ENCODE data around the gene CRY1. TPM values are rescaled to one million over a fixed set of nuclear protein-coding genes. Genes with fewer than 3 reads are reported as not detected.
"Not testable (repeated sequence)": the region's sequence is repeated elsewhere in the genome, so short reads cannot be mapped to it uniquely, and the experiment has no call there.

Gene CRY1
- polyA plus RNA-seq, 1 donor from 2014 or later, result 33.4 TPM

DNA sequence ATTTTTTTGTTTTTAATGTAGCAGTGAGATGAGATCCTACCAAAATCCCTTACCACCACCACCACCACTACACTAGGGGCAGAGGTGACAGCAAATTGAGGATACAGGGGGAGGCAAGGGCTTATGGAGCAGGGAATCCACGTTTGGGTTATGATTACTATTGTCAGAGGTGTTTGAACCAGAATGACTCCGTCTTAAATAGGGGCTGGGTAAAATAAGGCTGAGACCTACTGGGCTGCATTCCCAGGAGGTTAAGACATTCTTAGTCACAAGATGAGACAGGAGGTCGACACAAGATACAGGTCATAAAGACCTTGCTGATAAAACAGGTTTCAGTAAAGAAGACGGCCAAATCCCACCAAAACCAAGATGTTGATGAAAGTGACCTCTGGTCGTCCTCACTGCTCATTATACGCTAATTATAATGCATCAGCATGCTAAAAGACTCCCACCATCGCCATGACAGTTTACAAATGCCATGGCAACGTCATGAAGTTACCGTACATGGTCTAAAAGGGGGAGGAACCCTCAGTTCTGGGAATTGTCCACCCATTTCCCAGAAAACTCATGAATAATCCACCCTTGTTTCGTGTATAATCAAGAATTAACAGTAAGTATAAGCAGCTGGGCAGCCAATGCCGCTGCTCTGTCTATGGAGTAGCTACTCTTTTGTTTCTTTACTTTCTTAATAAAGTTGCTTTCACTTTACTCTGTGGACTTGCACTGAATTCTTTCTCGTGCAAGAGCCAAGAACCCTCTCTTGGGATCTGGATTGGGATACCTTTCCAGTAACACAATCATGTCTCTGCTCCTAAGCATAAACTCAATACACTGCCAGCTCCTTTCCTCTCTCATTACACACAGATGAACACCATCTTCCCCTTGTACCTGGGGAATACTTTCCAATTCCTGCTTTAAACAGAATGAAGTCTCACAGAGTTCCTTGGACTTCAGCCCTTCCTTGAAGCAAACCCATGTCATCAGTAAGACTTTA is 16.7 kb upstream of the CRY1 start:
- Histone ChIP-seq H3K9me2 (ENCODE audit: insufficient read depth, low read length) (no peaks in the 10 kb centered on the region), H4K20me1 (ENCODE audit: insufficient read depth) (no peaks in the 10 kb centered on the region), H3K4me2 (ENCODE audit: low read length) (no peak overlapping the region), H3K27ac (ENCODE audit: low read length) (no peak overlapping the region), H3K79me2 (replicated peaks; ENCODE audit: insufficient read depth, low read length) (no peaks in the 10 kb centered on the region), H3K9ac (ENCODE audit: low read length) (no peak overlapping the region), H3F3A (ENCODE audit: insufficient read depth, low read length, poor library complexity, severe bottlenecking) (no peaks in the 10 kb centered on the region), H3K36me3 (ENCODE audit: insufficient read depth, low read length) (no peaks in the 10 kb centered on the region), H3K9me3 (ENCODE audit: low read length) (no peaks in the 10 kb centered on the region), H3K27me3 (ENCODE audit: insufficient read depth, low read depth, low read length) (no peaks in the 10 kb centered on the region), H3K4me3 (ENCODE audit: low read length) (no peak overlapping the region), H2AFZ (ENCODE audit: low read depth, low read length) (no peak overlapping the region)
- TF ChIP-seq EZH2 (IDR thresholded peaks at IDR 0.05; ENCODE audit: borderline replicate concordance, insufficient read depth, low read length, poor library complexity, severe bottlenecking) (no peak), MXI1 (conservative IDR thresholded peaks at IDR 0.05; ENCODE audit: poor library complexity, severe bottlenecking) (no peak)
- TF ChIP-seq, protein P1, sequence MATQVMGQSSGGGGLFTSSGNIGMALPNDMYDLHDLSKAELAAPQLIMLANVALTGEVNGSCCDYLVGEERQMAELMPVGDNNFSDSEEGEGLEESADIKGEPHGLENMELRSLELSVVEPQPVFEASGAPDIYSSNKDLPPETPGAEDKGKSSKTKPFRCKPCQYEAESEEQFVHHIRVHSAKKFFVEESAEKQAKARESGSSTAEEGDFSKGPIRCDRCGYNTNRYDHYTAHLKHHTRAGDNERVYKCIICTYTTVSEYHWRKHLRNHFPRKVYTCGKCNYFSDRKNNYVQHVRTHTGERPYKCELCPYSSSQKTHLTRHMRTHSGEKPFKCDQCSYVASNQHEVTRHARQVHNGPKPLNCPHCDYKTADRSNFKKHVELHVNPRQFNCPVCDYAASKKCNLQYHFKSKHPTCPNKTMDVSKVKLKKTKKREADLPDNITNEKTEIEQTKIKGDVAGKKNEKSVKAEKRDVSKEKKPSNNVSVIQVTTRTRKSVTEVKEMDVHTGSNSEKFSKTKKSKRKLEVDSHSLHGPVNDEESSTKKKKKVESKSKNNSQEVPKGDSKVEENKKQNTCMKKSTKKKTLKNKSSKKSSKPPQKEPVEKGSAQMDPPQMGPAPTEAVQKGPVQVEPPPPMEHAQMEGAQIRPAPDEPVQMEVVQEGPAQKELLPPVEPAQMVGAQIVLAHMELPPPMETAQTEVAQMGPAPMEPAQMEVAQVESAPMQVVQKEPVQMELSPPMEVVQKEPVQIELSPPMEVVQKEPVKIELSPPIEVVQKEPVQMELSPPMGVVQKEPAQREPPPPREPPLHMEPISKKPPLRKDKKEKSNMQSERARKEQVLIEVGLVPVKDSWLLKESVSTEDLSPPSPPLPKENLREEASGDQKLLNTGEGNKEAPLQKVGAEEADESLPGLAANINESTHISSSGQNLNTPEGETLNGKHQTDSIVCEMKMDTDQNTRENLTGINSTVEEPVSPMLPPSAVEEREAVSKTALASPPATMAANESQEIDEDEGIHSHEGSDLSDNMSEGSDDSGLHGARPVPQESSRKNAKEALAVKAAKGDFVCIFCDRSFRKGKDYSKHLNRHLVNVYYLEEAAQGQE (IDR thresholded peaks at IDR 0.05; ENCODE audit: borderline replicate concordance), result no peak
- TF ChIP-seq, protein P2, sequence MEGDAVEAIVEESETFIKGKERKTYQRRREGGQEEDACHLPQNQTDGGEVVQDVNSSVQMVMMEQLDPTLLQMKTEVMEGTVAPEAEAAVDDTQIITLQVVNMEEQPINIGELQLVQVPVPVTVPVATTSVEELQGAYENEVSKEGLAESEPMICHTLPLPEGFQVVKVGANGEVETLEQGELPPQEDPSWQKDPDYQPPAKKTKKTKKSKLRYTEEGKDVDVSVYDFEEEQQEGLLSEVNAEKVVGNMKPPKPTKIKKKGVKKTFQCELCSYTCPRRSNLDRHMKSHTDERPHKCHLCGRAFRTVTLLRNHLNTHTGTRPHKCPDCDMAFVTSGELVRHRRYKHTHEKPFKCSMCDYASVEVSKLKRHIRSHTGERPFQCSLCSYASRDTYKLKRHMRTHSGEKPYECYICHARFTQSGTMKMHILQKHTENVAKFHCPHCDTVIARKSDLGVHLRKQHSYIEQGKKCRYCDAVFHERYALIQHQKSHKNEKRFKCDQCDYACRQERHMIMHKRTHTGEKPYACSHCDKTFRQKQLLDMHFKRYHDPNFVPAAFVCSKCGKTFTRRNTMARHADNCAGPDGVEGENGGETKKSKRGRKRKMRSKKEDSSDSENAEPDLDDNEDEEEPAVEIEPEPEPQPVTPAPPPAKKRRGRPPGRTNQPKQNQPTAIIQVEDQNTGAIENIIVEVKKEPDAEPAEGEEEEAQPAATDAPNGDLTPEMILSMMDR (IDR thresholded peaks at IDR 0.05; ENCODE audit: poor library complexity, severe bottlenecking), result no peak

DNA sequence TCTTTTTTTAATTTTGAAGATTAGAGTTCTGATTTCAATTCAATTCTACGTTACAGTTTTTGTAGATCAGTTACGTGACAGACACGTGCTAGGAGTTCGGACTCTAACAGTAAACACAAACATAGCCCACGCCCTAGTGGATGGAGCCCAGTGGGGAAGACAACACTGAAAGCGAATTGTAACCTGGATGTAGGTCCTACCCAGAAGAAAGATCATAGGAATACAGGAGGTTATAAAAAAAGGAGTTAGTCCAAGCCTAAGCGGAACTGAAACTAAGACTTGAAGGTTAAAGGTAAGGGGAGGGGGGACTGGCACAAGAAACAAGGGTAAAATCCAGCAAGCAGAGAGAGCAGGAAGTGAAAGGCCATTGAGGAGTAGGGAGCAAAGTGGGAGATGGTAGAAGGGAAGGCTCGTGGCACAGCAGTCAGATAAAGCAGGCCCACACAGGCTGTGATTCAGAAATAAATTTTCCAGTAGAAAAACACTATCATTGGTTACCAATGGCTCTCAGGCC is 15.7 kb upstream of the CRY1 start:
- H3K9ac ChIP-seq (ENCODE audit: low read length), result no peak overlapping the region
- no peaks in the 10 kb centered on the region for H3K9me2 ChIP-seq (ENCODE audit: insufficient read depth, low read length)
- no peaks in the 10 kb centered on the region for H4K20me1 ChIP-seq (ENCODE audit: insufficient read depth)
- no peak overlapping the region for H2AFZ ChIP-seq (ENCODE audit: low read depth, low read length)
- H3K27ac ChIP-seq (ENCODE audit: low read length), result no peak overlapping the region
- H3K27me3 ChIP-seq (ENCODE audit: insufficient read depth, low read depth, low read length), result no peaks in the 10 kb centered on the region
- TF ChIP-seq, protein P1 (IDR thresholded peaks at IDR 0.05; ENCODE audit: borderline replicate concordance), result no peak
- no peak for TF ChIP-seq SMC3 (conservative IDR thresholded peaks at IDR 0.05; ENCODE audit: poor library complexity)
- no peak for TF ChIP-seq MXI1 (conservative IDR thresholded peaks at IDR 0.05; ENCODE audit: poor library complexity, severe bottlenecking)
- no peak for TF ChIP-seq RAD21 (conservative IDR thresholded peaks at IDR 0.05)
- no peak for TF ChIP-seq POLR2AphosphoS5 (IDR thresholded peaks at IDR 0.05)
- TF ChIP-seq, protein P2 (IDR thresholded peaks at IDR 0.05; ENCODE audit: poor library complexity, severe bottlenecking), result no peak
- TF ChIP-seq EP300 (conservative IDR thresholded peaks at IDR 0.05; ENCODE audit: poor library complexity, severe bottlenecking), result no peak
- TF ChIP-seq EZH2 (IDR thresholded peaks at IDR 0.05; ENCODE audit: borderline replicate concordance, insufficient read depth, low read length, poor library complexity, severe bottlenecking), result no peak
- no peak for TF ChIP-seq TAF1 (IDR thresholded peaks at IDR 0.05; ENCODE audit: low read depth)
- no peaks in the 10 kb centered on the region for H3K9me3 ChIP-seq (ENCODE audit: low read length)
- H3K4me2 ChIP-seq (ENCODE audit: low read length), result no peak overlapping the region
- no peak overlapping the region for H3K4me3 ChIP-seq (ENCODE audit: low read length)
- no peaks in the 10 kb centered on the region for H3K36me3 ChIP-seq (ENCODE audit: insufficient read depth, low read length)
- H3F3A ChIP-seq (ENCODE audit: insufficient read depth, low read length, poor library complexity, severe bottlenecking), result no peaks in the 10 kb centered on the region
- H3K79me2 ChIP-seq (replicated peaks; ENCODE audit: insufficient read depth, low read length), result no peaks in the 10 kb centered on the region

DNA sequence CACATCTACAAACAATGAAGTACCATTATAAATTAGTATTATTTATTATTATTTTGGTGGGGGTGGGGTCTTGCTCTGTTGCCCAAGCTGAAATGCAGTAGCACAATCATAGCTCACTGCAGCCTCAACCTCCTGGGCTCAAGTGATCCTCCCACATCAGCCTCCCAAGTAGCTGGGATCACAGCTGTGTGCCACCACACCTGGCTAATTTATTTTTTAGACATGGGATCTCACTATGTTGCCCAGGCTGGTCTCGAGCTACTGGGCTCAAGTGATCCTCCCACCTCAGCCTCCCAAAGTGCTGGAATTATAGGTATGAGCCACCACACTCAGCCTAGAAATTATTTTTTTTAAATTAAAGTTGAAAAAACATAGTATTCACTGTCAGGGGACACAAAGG is 15.0 kb upstream of the CRY1 start:
- not testable (repeated sequence) for H3K79me2 ChIP-seq (replicated peaks; ENCODE audit: insufficient read depth, low read length); H3K4me2 ChIP-seq (ENCODE audit: low read length); H3K9me3 ChIP-seq (ENCODE audit: low read length); H3K4me3 ChIP-seq (ENCODE audit: low read length); H3K27me3 ChIP-seq (ENCODE audit: insufficient read depth, low read depth, low read length); H2AFZ ChIP-seq (ENCODE audit: low read depth, low read length); H4K20me1 ChIP-seq (ENCODE audit: insufficient read depth); H3K9ac ChIP-seq (ENCODE audit: low read length); H3F3A ChIP-seq (ENCODE audit: insufficient read depth, low read length, poor library complexity, severe bottlenecking); H3K36me3 ChIP-seq (ENCODE audit: insufficient read depth, low read length); H3K27ac ChIP-seq (ENCODE audit: low read length); H3K9me2 ChIP-seq (ENCODE audit: insufficient read depth, low read length)

Measured in neural cell (in vitro differentiated cells).